Neural cell (in vitro differentiated cells): ENCODE data around the gene SND1. TPM values are rescaled to one million over a fixed set of nuclear protein-coding genes. Genes with fewer than 3 reads are reported as not detected.
"Not testable (repeated sequence)": the region's sequence is repeated elsewhere in the genome, so short reads cannot be mapped to it uniquely, and the experiment has no call there.

Source experiments
- H2AFZ ChIP-seq: fragments of 200-600, 300-800 bp; sonication (generic), shearing (Covaris generic); 2 replicates; pipeline ENCODE4 v1.6.0; 2014; ENCODE audit warnings: low read depth, mild to moderate bottlenecking, antibody characterized with exemption, low read length, moderate library complexity
- H3F3A ChIP-seq: fragments of 200-600 bp; shearing (Covaris generic); 2 replicates; pipeline ENCODE4 v1.6.1; 2016; ENCODE audit warnings: mild to moderate bottlenecking, moderate library complexity, mixed read lengths, antibody characterized with exemption, low read length; ENCODE audit not compliant: insufficient read depth, poor library complexity, severe bottlenecking
- H3K27ac ChIP-seq: fragments of 200-600, 300-800 bp; sonication (generic), shearing (Covaris generic); 2 replicates; pipeline ENCODE4 v1.5.1; 2014; ENCODE audit warnings: mild to moderate bottlenecking, low read length, moderate library complexity
- H3K27me3 ChIP-seq: fragments of 300-800, 200-600 bp; sonication (generic), shearing (Covaris generic); 2 replicates; pipeline ENCODE4 v1.6.0; 2014; ENCODE audit warnings: mild to moderate bottlenecking, low read depth, low read length, moderate library complexity; ENCODE audit not compliant: insufficient read depth
- H3K36me3 ChIP-seq: fragments of 300-800, 200-600 bp; sonication (generic), shearing (Covaris generic); 2 replicates; pipeline ENCODE4 v1.5.1; 2014; ENCODE audit warnings: mild to moderate bottlenecking, antibody characterized with exemption, low read length, moderate library complexity; ENCODE audit not compliant: insufficient read depth
- H3K4me2 ChIP-seq: fragments of 300-800, 200-600 bp; sonication (generic), shearing (Covaris generic); 2 replicates; pipeline ENCODE4 v1.6.0; 2014; ENCODE audit warnings: mild to moderate bottlenecking, low read length
- H3K4me3 ChIP-seq: fragments of 300-800, 200-600 bp; sonication (generic), shearing (Covaris generic); 2 replicates; pipeline ENCODE4 v1.5.1; 2014; ENCODE audit warnings: mild to moderate bottlenecking, low read length, moderate library complexity
- H3K79me2 ChIP-seq: fragments of 200-600 bp; shearing (Covaris generic); replicated peaks from 2 replicates; pipeline ENCODE4 v1.6.0; 2014; ENCODE audit warnings: mild to moderate bottlenecking, low read length, moderate library complexity; ENCODE audit not compliant: insufficient read depth
- H3K9ac ChIP-seq: fragments of 300-800, 200-600 bp; sonication (generic), shearing (Covaris generic); 2 replicates; pipeline ENCODE4 v1.6.1; 2016; ENCODE audit warnings: mild to moderate bottlenecking, low read length, mixed read lengths
- H3K9me2 ChIP-seq: fragments of 200-600 bp; shearing (Covaris generic); 2 replicates; pipeline ENCODE4 v1.6.1; 2016; ENCODE audit warnings: mild to moderate bottlenecking, low read length, mixed read lengths; ENCODE audit not compliant: insufficient read depth
- H3K9me3 ChIP-seq: fragments of 200-600, 300-800 bp; sonication (generic), shearing (Covaris generic); 2 replicates; pipeline ENCODE4 v1.6.1; 2016; ENCODE audit warnings: mild to moderate bottlenecking, mixed run types, low read length, moderate library complexity, mixed read lengths
- H4K20me1 ChIP-seq: fragments of 200-600 bp; shearing (Covaris generic); 2 replicates; pipeline ENCODE4 v1.6.1; 2016; ENCODE audit warnings: mild to moderate bottlenecking, mixed run types; ENCODE audit not compliant: insufficient read depth
- CTCF ChIP-seq: fragments of 450-650 bp; IDR thresholded peaks from 2 replicates; pipeline ENCODE4 v1.5.1; 2014; ENCODE audit warnings: antibody characterized with exemption, mild to moderate bottlenecking, moderate library complexity; ENCODE audit not compliant: poor library complexity, severe bottlenecking
- EP300 ChIP-seq: fragments of 450-650 bp; conservative IDR thresholded peaks from 2 replicates; pipeline ENCODE4 v1.6.1; 2014; ENCODE audit warnings: antibody characterized with exemption, mild to moderate bottlenecking, moderate library complexity; ENCODE audit not compliant: poor library complexity, severe bottlenecking
- EZH2 ChIP-seq: fragments of 200-600, 300-800 bp; shearing (Covaris generic), sonication (generic); IDR thresholded peaks from 2 replicates; pipeline ENCODE4 v1.6.1; 2014; ENCODE audit warnings: antibody characterized with exemption, low read length, borderline replicate concordance, mild to moderate bottlenecking; ENCODE audit not compliant: insufficient read depth, poor library complexity, severe bottlenecking
- MXI1 ChIP-seq: fragments of 450-650 bp; conservative IDR thresholded peaks from 2 replicates; pipeline ENCODE4 v1.6.1; 2014; ENCODE audit warnings: antibody characterized with exemption, mild to moderate bottlenecking; ENCODE audit not compliant: poor library complexity, severe bottlenecking
- POLR2AphosphoS5 ChIP-seq: IDR thresholded peaks from 2 replicates; pipeline ENCODE4 v1.6.1; 2012
- RAD21 ChIP-seq: fragments of 450-650 bp; conservative IDR thresholded peaks from 2 replicates; pipeline ENCODE4 v1.6.1; 2014; ENCODE audit warnings: antibody characterized with exemption, mild to moderate bottlenecking, moderate library complexity
- REST ChIP-seq: IDR thresholded peaks from 2 replicates; pipeline ENCODE4 v1.6.1; 2012; ENCODE audit warnings: borderline replicate concordance
- SMC3 ChIP-seq: fragments of 450-650 bp; conservative IDR thresholded peaks from 2 replicates; pipeline ENCODE4 v1.6.1; 2014; ENCODE audit warnings: antibody characterized with exemption, mild to moderate bottlenecking, moderate library complexity; ENCODE audit not compliant: poor library complexity
- TAF1 ChIP-seq: IDR thresholded peaks from 2 replicates; pipeline ENCODE4 v1.6.1; 2012; ENCODE audit warnings: low read depth
- polyA plus RNA-seq: library from polyadenylated mRNA; depleted of rRNA; stranded (reverse); fragments of >200 nt; gene quantifications from 2 replicates; pipeline ENCODE4 v1.2.3, GENCODE V29; 2014

SND1 gene
- polyA plus RNA-seq, 1 donor from 2014 or later: 37.4 TPM

GRCh38 chr7:127962589-127963361 lies 310.8 kb downstream of the SND1 start:
- H3K36me3 ChIP-seq: no peaks in the 10 kb centered on the region
- no peak overlapping the region for H3K9ac ChIP-seq
- H3K27me3 ChIP-seq: no peaks in the 10 kb centered on the region
- no peaks in the 10 kb centered on the region for H3F3A ChIP-seq
- no peak overlapping the region for H3K4me3 ChIP-seq
- no peak overlapping the region for H2AFZ ChIP-seq
- TF ChIP-seq EZH2: no peak
- TF ChIP-seq TAF1: no peak
- no peak for TF ChIP-seq POLR2AphosphoS5
- TF ChIP-seq EP300: no peak
- no peak for TF ChIP-seq MXI1
- no peak for TF ChIP-seq CTCF
- no peak for TF ChIP-seq SMC3
- no peak for TF ChIP-seq RAD21
- TF ChIP-seq REST: no peak
- no peaks in the 10 kb centered on the region for H3K9me2 ChIP-seq
- no peak overlapping the region for H3K4me2 ChIP-seq
- H3K79me2 ChIP-seq: no peaks in the 10 kb centered on the region
- H4K20me1 ChIP-seq: no peaks in the 10 kb centered on the region
- H3K9me3 ChIP-seq: no peaks in the 10 kb centered on the region
- H3K27ac ChIP-seq: no peak overlapping the region

- H3K36me3 ChIP-seq, H3K27me3 ChIP-seq, H3K9me3 ChIP-seq, H2AFZ ChIP-seq, H3K79me2 ChIP-seq, H3K9me2 ChIP-seq, H3K9ac ChIP-seq, H3F3A ChIP-seq, H3K4me3 ChIP-seq, H3K4me2 ChIP-seq, H3K27ac ChIP-seq, H4K20me1 ChIP-seq: not testable (repeated sequence)
Measured at GRCh38 chr7:127963850-127964249, 311.9 kb downstream of the SND1 start.
